ENCODE data around the gene TMEM132C. TPM values are rescaled to one million over a fixed set of nuclear protein-coding genes. Genes with fewer than 3 reads are reported as not detected.

The TMEM132C gene
- total RNA-seq, 2 donors from 2014 or later = 0.26 to 0.33 TPM

GRCh38 chr12:128288896-128289295 is 21.9 kb downstream of the TMEM132C start:
- peaks cover 34% of the 10 kb centered on the region for H3K27me3 Mint-ChIP-seq (ENCODE audit: insufficient read depth)
- Histone ChIP-seq H3K4me1 (ENCODE audit: control insufficient read depth, insufficient read depth, low read length) (no peaks in the 10 kb centered on the region), H3K9me3 (ENCODE audit: control insufficient read depth, low read length) (no peaks in the 10 kb centered on the region), H3K36me3 (ENCODE audit: control insufficient read depth, insufficient read depth, low read length) (no peaks in the 10 kb centered on the region), H3K4me3 (ENCODE audit: low read length) (no peak overlapping the region), H3K27ac (ENCODE audit: low read depth, low read length) (no peak overlapping the region), H3K9ac (ENCODE audit: extremely low read depth, low read length, poor library complexity, severe bottlenecking) (no peak overlapping the region), H3K27me3 (ENCODE audit: control insufficient read depth, insufficient read depth, low read length, poor library complexity, severe bottlenecking) (peaks cover 23% of the 10 kb centered on the region)
- H3K4me3 Mint-ChIP-seq = no peak overlapping the region
- WGBS, 2 experiments (ENCODE audit: insufficient coverage in 1 of 2, insufficient read length in 1 of 2) = 83 to 89% methylated on average over 13 of the region's 13 CpGs
- DNase-seq = no peak
- H3K36me3 Mint-ChIP-seq (ENCODE audit: low read depth) = no peaks in the 10 kb centered on the region
- peaks cover 2% of the 10 kb centered on the region for H3K4me1 Mint-ChIP-seq
- no peaks in the 10 kb centered on the region for H3K9me3 Mint-ChIP-seq
- TF ChIP-seq, protein P1, sequence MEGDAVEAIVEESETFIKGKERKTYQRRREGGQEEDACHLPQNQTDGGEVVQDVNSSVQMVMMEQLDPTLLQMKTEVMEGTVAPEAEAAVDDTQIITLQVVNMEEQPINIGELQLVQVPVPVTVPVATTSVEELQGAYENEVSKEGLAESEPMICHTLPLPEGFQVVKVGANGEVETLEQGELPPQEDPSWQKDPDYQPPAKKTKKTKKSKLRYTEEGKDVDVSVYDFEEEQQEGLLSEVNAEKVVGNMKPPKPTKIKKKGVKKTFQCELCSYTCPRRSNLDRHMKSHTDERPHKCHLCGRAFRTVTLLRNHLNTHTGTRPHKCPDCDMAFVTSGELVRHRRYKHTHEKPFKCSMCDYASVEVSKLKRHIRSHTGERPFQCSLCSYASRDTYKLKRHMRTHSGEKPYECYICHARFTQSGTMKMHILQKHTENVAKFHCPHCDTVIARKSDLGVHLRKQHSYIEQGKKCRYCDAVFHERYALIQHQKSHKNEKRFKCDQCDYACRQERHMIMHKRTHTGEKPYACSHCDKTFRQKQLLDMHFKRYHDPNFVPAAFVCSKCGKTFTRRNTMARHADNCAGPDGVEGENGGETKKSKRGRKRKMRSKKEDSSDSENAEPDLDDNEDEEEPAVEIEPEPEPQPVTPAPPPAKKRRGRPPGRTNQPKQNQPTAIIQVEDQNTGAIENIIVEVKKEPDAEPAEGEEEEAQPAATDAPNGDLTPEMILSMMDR (conservative IDR thresholded peaks at IDR 0.05) = no peak
- no peak overlapping the region for H3K27ac Mint-ChIP-seq

GRCh38 chr12:128290938-128291337 is 24.0 kb downstream of the TMEM132C start:
- TF ChIP-seq, protein P1 (conservative IDR thresholded peaks at IDR 0.05) = peak; percentile 34
- no peaks in the 10 kb centered on the region for H3K4me1 ChIP-seq (ENCODE audit: control insufficient read depth, insufficient read depth, low read length)
- peaks cover 2% of the 10 kb centered on the region for H3K4me1 Mint-ChIP-seq
- no peak overlapping the region for H3K27ac Mint-ChIP-seq
- peak; percentile 54 for DNase-seq
- no peaks in the 10 kb centered on the region for H3K9me3 Mint-ChIP-seq
- no peaks in the 10 kb centered on the region for H3K9me3 ChIP-seq (ENCODE audit: control insufficient read depth, low read length)
- H3K4me3 Mint-ChIP-seq = no peak overlapping the region
- H3K36me3 Mint-ChIP-seq (ENCODE audit: low read depth) = no peaks in the 10 kb centered on the region
- H3K9ac ChIP-seq (ENCODE audit: extremely low read depth, low read length, poor library complexity, severe bottlenecking) = no peak overlapping the region
- H3K4me3 ChIP-seq (ENCODE audit: low read length) = no peak overlapping the region
- no peak overlapping the region for H3K27ac ChIP-seq (ENCODE audit: low read depth, low read length)
- peaks cover 21% of the 10 kb centered on the region for H3K27me3 ChIP-seq (ENCODE audit: control insufficient read depth, insufficient read depth, low read length, poor library complexity, severe bottlenecking)
- peaks cover 34% of the 10 kb centered on the region for H3K27me3 Mint-ChIP-seq (ENCODE audit: insufficient read depth)
- H3K36me3 ChIP-seq (ENCODE audit: control insufficient read depth, insufficient read depth, low read length) = no peaks in the 10 kb centered on the region
- 81 to 95% methylated on average over 3 to 6 of the region's 6 CpGs for WGBS, 2 experiments (ENCODE audit: insufficient coverage in 1 of 2, insufficient read length in 1 of 2)

DNA sequence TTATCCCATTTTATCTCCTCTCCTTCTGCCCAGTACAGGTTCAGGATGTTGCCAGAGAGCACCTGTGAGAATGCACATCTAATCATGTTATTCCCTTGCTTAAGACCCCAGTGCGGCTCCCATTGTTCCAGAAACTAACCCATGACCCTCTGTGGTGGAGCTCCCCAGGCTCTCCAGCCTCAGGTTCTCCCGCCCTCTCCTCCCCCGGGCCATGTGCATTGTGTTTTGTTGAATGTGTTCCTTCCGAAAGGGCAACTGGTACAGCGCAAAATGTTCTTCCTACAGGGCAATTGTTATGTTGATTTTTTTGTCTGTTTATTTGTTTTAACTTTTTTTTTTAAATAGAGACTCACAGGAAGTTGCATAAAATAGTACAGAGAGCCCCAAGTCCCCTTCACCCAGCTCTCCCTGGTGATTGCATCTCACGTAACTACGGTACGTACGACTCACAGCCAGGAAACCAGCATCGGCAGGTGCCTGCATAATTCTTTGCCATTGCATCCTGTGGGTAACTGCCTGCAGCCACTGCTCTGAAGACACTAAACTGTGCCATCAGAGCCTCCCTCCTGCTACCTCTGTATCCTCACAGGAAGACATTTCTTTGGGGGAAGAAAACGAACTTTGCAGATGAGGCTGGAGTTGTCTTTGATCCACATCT is 31.2 kb downstream of the TMEM132C start:
- Histone ChIP-seq H3K4me3 (ENCODE audit: low read length) (no peak overlapping the region), H3K27me3 (ENCODE audit: control insufficient read depth, insufficient read depth, low read length, poor library complexity, severe bottlenecking) (peaks cover 20% of the 10 kb centered on the region)

More for the DNA sequence above, 31.2 kb downstream of the TMEM132C start:
- no peak for DNase-seq
- H3K9me3 ChIP-seq (ENCODE audit: control insufficient read depth, low read length) = no peaks in the 10 kb centered on the region
- TF ChIP-seq, protein P1 (conservative IDR thresholded peaks at IDR 0.05) = no peak
- WGBS, 2 experiments (ENCODE audit: insufficient coverage in 1 of 2, insufficient read length in 1 of 2) = 60 to 62% methylated on average over 5 to 11 of the region's 11 CpGs
- no peak overlapping the region for H3K4me3 Mint-ChIP-seq
- H3K9ac ChIP-seq (ENCODE audit: extremely low read depth, low read length, poor library complexity, severe bottlenecking) = no peak overlapping the region
- no peaks in the 10 kb centered on the region for H3K36me3 ChIP-seq (ENCODE audit: control insufficient read depth, insufficient read depth, low read length)
- no peak overlapping the region for H3K27ac Mint-ChIP-seq
- H3K9me3 Mint-ChIP-seq = no peaks in the 10 kb centered on the region
- H3K4me1 Mint-ChIP-seq = peaks cover 14% of the 10 kb centered on the region
- H3K27me3 Mint-ChIP-seq (ENCODE audit: insufficient read depth) = peaks cover 54% of the 10 kb centered on the region
- no peaks in the 10 kb centered on the region for H3K36me3 Mint-ChIP-seq (ENCODE audit: low read depth)
- peak overlapping the region; percentile 57 for H3K27ac ChIP-seq (ENCODE audit: low read depth, low read length)
- H3K4me1 ChIP-seq (ENCODE audit: control insufficient read depth, insufficient read depth, low read length) = no peaks in the 10 kb centered on the region
